ENCODE results near the gene TAF6. TPM values are rescaled to one million over a fixed set of nuclear protein-coding genes. Genes with fewer than 3 reads are reported as not detected.

The TAF6 gene
- total and polyA plus RNA-seq, 2 of the 4 experiments (the other 2 are of a cell fraction): 11.3 to 55.3 TPM

DNA sequence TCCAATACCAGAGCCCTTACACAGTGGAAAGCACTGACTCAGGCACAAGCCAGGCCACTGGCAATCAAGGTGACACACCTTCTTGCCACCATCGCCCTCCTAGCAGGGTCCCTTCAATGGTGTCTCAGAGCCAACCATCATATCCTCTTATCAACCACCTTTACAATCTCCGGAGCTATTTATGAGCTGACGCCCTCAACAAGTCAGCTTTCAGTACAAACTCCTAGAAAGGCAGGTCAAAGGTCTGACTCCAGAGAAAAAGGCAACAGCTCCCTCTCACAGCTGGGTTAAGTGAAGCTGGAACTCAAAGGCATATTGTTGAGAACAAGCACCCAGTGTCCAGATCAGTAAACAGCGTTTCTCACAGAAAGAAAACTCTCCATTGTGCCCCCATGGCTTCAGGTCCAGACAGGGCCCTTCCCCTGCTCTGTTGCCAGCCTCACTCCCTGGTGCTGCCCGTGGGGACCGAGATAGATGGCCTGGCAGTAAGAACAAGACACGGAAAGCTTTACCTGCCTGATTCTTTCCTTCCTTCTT lies 40.1 kb downstream of the TAF6 start:
- CTCF ChIA-PET: no interaction called here
- ATAC-seq (ENCODE audit: low read depth): no peak

More for the DNA sequence above, 40.1 kb downstream of the TAF6 start:
- no peak overlapping the region for H2AK9ac ChIP-seq (replicated peaks; ENCODE audit: low read depth, low read length, poor library complexity)
- no peak overlapping the region for H2AK5ac ChIP-seq (ENCODE audit: low read depth, low read length)
- no peak overlapping the region for H3K18ac ChIP-seq (ENCODE audit: low read depth, low read length)
- no peak overlapping the region for H2BK15ac ChIP-seq (ENCODE audit: low read depth, low read length)
- no peak overlapping the region for H4K91ac ChIP-seq (ENCODE audit: insufficient read depth, low read depth, low read length)
- 100% methylated on average over 2 of the region's 7 CpGs; no CpG with 5 or more reads in 1 of the 2 experiments for WGBS, 2 experiments (ENCODE audit: extremely low coverage in 2 of 2, insufficient read length in 1 of 2)
- no peak overlapping the region for H3K27ac ChIP-seq (ENCODE audit: insufficient read depth, low read length)
- no peak overlapping the region for H3K9ac ChIP-seq (ENCODE audit: low read depth, low read length)
- no peak overlapping the region for H3K23ac ChIP-seq (ENCODE audit: low read depth, low read length)
- intact Hi-C loops (cut with micrococcal nuclease) (no loop called here), in situ Hi-C loops (cut with MboI; ENCODE audit: low sequenced_read_pairs) (no loop called here), dilution Hi-C loops (cut with HindIII; ENCODE audit: low sequenced_read_pairs, unreplicated experiment) (no loop called here)
- no peak overlapping the region for H4K5ac ChIP-seq (ENCODE audit: low read depth, low read length)
- no peak overlapping the region for H3K4ac ChIP-seq (ENCODE audit: low read depth, low read length)
- H3K14ac ChIP-seq (replicated peaks; ENCODE audit: low read depth, low read length): no peak overlapping the region
- POLR2A ChIA-PET (ENCODE audit: unreplicated experiment): interaction anchor here (0.6 kb wide), 1 partner anchor 12 kb away, joined by 4 read pairs; no protein-coding TSS in a partner anchor
- H3K36me3 ChIP-seq (ENCODE audit: control insufficient read depth, insufficient read depth, low read length): peaks cover 48% of the 10 kb centered on the region
- H3K9me1 ChIP-seq (ENCODE audit: insufficient read depth, low read length): peaks cover 9% of the 10 kb centered on the region
- H3K27me3 ChIP-seq (ENCODE audit: control insufficient read depth, insufficient read depth, low read length): no peaks in the 10 kb centered on the region
- H3K4me2 ChIP-seq (ENCODE audit: low read depth, low read length): no peak overlapping the region; the same call in 1 of the 2 replicates
- no TSS peak for BruUV-seq (replicated peaks)
- peaks cover 17 to 52% of the 10 kb centered on the region in 2 experiments for H3K79me1 ChIP-seq (ENCODE audit: low read depth in 1 of 2, low read length in 2 of 2)
- no peak overlapping the region for H2BK120ac ChIP-seq (ENCODE audit: low read depth, low read length)
- H2BK20ac ChIP-seq (ENCODE audit: low read depth, low read length): no peak overlapping the region
- H3K4me3 ChIP-seq (ENCODE audit: insufficient read depth, low read depth, low read length): no peak overlapping the region
- no peak for DNase-seq
- no peak overlapping the region for H2AFZ ChIP-seq (replicated peaks; ENCODE audit: low read length, poor library complexity)
- peaks cover 19% of the 10 kb centered on the region for H3K9me3 ChIP-seq (ENCODE audit: control insufficient read depth, insufficient read depth, low read length)
- peaks cover 21% of the 10 kb centered on the region for H4K20me1 ChIP-seq (ENCODE audit: insufficient read depth, low read length)
- H3K4me1 ChIP-seq (ENCODE audit: control insufficient read depth, insufficient read depth, low read length): peaks cover 6% of the 10 kb centered on the region; the same call in 1 of the 2 replicates
- no peak overlapping the region for H2BK5ac ChIP-seq (ENCODE audit: low read depth, low read length, poor library complexity, severe bottlenecking)
- H3K56ac ChIP-seq (ENCODE audit: extremely low read depth, insufficient read depth, low read length): no peak overlapping the region
- TF ChIP-seq FOS (IDR thresholded peaks at IDR 0.05; ENCODE audit: low read depth, low read length) (no peak), CEBPB (IDR thresholded peaks at IDR 0.05; ENCODE audit: low read depth, low read length) (no peak), RFX5 (IDR thresholded peaks at IDR 0.05; ENCODE audit: low read depth, low read length) (no peak), RAD21 (IDR thresholded peaks at IDR 0.05; ENCODE audit: low read length) (no peak)
- TF ChIP-seq, protein P1, sequence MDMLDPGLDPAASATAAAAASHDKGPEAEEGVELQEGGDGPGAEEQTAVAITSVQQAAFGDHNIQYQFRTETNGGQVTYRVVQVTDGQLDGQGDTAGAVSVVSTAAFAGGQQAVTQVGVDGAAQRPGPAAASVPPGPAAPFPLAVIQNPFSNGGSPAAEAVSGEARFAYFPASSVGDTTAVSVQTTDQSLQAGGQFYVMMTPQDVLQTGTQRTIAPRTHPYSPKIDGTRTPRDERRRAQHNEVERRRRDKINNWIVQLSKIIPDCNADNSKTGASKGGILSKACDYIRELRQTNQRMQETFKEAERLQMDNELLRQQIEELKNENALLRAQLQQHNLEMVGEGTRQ (IDR thresholded peaks at IDR 0.05; ENCODE audit: low read depth, low read length): no peak
- TF ChIP-seq, protein P2, sequence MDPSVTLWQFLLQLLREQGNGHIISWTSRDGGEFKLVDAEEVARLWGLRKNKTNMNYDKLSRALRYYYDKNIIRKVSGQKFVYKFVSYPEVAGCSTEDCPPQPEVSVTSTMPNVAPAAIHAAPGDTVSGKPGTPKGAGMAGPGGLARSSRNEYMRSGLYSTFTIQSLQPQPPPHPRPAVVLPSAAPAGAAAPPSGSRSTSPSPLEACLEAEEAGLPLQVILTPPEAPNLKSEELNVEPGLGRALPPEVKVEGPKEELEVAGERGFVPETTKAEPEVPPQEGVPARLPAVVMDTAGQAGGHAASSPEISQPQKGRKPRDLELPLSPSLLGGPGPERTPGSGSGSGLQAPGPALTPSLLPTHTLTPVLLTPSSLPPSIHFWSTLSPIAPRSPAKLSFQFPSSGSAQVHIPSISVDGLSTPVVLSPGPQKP (IDR thresholded peaks at IDR 0.05; ENCODE audit: borderline replicate concordance, low read depth, low read length): no peak
- no peak overlapping the region; a peak in 1 of 4 replicates for H4K8ac ChIP-seq (ENCODE audit: low read depth in 2 of 2, low read length in 2 of 2)
